ENCODE measurements around the gene BTF3.

DNA sequence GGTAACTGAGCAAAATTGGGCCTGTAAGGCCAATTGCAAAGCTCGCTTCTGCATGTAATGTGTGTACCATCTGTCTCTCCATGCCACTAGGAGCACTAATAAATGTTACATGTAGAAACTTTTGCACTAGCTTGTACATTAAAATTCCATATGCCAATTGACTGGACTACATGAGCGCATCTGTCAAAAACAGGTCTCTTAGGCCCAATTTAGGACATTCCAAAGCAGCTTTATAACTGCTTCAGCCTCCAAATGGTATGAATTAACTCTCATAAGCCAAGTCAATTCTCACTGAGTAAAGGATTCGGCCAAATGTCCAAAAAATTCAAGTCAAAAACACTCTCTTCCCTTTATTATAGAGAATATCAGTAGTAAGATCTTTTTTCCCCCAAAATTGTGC, 26.1 kb upstream of the BTF3 start:
- TF ChIP-seq CTCF (IDR thresholded peaks at IDR 0.05) (no peak), POLR2AphosphoS5 (IDR thresholded peaks at IDR 0.05) (no peak), EP300 (IDR thresholded peaks at IDR 0.05) (no peak)

Data from upper lobe of left lung (tissue), 4 donors.